HG03097 (cell line): ENCODE results near the gene INHBA.

Source experiments
- ATAC-seq: cut with Tn5 transposase; IDR thresholded peaks from one replicate; pipeline ENCODE4 v1.9.1; 2021; ENCODE audit not compliant: unreplicated experiment, low FRiP score

Gene INHBA

DNA sequence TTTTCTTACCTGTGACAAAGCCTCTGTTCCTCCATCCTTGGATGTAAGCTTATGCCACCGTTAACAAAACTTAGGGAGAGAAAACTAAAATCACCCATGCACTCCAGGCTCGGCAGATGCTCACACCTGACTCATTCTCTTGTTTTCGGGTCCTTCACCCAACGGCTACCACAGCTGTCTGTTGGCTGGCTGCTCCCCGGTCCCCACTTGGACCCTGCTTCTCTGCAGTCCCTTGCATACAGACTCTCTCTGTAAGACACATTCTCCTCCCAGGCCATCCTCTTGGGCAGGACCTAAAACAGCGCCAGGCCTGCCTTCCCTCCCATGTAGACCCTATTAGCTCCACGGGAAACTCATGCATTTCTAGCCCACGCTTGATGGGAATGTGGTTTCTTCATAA, 12.1 kb upstream of the INHBA start:
- no peak for ATAC-seq

DNA sequence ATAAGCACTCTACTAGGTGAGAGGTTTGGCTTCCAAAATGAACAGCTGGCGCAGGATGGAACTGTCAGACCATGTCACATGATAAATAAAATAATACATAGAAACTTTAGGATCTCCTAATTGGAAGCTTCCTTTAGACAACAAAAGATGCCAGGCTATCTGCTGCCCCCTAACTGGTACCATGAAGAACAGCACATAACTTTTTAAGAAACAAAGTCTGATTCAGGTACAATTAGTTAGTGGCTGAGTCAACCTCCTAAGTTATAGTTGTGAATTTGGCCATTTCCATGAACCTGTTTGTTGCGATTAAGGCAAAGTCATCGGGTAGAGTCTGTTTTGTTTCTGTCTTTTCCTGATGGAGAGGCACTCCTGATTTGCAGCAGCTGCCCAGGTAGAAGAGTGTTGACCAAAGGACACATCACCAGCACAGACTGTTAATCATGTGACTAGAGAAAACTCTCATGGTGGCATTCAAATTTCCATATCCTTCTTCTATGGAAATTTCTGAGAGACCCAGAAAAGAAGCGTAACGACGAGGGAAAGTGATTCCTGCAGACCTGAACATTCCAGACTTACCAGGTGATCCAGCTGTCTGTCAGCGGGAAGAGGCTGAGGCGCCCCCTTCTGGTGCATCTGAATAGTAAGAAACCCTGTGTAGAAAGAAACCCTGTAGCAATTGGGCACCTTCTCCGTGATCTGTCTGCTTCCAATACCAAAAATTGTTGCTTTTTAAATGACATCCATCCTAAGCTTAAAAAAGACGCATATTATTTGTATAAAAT, 8.6 kb upstream of the INHBA start:
- no peak for ATAC-seq

DNA sequence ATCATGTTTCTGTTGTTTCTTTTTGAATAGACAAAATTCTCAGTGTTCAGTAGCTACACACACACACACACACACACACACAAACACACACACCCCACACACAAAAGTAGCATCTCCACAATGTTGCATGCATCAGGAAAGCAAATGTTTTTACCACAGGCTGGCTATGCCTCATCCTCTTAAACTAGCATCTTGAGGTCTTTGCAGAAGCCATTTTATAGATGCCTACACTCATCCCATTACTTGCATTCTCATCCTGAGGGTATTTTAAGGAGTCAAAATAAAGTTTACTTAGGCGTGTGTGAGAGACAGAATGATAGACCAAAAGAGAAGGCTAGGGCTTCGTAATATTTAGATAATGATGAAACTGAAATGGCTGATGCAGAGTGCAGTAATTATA, 7.9 kb upstream of the INHBA start:
- ATAC-seq = no peak

DNA sequence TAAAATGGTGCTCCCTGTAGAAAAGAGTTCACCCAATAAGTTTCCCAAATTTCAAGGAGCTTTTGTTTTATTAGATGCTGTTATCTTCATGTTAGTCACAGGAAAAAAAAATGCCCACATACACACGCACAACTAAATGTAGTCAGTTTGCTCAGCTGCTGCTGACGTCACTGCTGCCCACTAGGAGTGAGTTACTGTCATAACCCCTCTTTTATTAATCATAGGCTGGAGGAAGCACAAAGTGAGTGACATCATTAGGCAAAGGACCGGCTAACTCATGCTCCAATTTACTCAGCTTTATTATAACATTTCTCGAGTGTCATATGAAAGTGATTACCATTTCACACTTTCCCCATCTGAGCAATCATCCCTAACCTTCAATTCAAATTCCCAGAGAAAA, 6.7 kb upstream of the INHBA start:
- ATAC-seq = no peak

DNA sequence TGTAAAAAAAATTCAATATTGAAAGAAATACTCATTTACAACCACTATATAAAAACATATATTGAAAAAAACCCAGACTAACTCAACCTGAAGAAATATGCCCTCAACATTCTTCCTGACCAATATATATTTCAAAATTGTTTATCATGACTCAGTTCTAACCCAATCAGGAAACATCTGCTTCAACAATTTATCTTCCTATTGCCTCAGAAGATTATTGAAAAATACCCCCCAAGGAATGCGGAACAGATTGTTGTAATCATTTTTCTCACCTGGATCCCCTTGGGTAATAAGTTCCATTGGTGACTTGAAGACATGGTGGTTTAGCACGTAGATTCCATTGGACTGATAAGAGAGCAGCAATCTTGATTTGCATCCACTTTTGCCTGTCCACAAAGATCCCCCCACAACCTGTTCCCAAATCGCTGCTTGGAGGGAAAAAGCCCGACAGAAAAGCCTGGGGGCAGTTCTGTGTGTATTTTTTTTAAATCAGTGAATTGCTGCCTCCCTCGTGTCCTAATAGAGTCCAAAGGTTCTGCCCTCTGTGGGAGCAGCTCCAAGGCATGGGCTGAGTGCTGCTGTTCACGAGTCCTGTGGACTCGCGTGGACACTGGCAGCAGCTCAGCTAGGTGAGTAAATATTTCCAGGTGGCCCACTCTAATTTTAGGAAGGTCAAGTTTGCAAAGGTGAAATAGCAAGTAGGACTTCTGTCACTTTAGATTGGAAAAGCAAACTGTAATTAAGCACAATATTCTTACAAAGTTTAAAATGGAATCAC, 5.9 kb upstream of the INHBA start:
- no peak for ATAC-seq

- no peak for ATAC-seq
Observed at GRCh38 chr7:41706228-41706930, 3.5 kb upstream of the INHBA start.

DNA sequence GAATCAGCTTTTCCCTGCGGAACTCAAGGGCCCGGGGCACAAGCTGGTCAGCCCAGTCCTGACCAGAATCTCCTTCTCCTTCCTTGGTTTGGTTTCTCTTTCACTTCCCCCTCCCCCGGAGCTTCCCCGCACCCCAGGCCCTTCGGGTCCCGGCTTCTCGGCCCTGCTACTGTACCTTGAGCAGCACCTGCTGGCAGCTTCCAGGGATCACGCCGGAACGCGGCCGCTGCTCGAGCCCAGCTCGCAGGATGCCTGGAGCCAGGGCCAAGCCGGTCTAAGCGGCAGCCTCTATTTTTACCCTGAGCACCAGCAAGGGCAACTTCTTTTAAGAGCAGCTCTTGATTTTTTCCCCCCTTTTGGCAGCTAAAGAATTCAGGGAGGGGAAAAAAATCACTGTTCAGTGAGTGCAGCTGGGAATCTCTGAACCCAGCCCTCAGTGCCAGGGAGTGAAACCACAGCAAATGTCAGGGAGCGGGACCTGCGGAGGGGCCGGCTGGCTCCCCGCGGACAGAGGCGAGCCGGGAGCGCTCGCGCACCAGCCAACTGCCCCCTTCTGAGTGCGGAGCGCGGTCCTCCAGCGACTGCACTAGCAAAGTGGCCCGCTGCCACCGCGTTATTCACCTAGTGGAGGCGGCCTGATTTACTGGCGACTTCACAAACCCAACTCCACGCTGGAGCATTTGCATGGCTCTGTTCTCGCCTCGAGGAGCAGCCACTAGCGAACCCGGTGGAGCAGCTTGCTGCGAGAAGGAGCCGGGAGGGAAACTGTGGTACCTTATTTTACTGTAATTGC, 2.4 kb upstream of the INHBA start:
- ATAC-seq = peak; percentile 99

DNA sequence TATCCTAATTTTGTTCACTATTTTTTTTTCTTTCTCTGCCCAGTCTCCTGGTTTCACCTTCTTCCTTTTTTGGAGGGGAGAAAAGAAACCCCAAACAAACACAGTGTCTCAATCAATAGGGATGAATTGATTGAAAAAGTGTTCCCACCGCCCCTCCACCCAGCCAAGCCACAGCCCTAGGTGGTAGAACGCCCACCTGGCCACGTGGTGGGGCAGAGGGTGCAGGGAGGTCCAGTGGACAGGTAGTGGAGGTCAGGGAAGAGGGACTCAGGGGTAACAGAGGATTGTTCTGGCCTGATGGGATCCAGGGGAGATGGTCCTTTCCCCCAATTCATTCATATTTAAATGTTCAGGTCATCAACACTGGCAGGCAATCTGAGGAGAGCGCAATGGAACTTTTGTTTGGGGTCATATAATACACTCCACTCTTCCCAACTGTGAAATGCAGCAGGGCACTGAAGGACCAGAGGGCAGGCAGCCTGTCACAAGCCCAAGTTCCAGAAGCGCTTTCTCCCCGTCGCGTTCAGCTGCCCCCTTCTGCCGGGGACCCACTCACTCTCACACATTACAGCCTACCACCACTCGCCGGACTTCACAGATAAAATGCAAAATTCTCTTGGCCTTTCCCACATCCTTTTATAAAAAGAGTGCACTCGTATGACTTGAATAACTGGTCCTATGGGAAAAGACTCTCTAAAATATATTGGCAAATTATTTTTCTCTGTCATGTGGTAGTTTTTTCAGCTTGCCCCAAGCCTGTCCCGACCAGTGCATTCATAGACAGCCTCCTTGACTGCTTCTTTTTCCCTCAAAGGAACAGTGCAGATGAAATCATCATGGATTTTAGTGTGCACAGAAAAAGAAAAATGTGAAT, 1.6 kb downstream of the INHBA start:
- no peak for ATAC-seq

- no peak for ATAC-seq
Observed at GRCh38 chr7:41700044-41700471, 2.8 kb downstream of the INHBA start.

DNA sequence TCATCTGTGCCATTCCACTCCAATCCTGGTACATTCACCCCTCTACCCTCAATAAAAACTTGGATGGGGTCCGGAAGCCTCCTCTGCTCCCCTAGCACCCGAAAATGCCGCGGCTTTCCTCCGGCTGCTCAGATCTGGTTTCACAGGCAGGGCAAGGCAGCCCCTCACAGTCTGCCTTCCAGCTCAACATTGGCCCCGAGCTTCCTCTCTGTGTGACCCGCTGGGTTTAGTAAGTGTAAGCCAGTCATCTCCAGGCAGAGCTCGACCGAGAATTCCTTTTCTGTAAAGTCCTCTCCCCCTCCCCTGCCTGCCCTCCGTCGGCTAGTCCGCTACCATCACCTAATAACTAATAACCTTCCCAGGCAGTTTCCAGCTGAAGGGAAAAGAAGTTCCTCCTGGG, 3.4 kb downstream of the INHBA start:
- ATAC-seq = no peak

DNA sequence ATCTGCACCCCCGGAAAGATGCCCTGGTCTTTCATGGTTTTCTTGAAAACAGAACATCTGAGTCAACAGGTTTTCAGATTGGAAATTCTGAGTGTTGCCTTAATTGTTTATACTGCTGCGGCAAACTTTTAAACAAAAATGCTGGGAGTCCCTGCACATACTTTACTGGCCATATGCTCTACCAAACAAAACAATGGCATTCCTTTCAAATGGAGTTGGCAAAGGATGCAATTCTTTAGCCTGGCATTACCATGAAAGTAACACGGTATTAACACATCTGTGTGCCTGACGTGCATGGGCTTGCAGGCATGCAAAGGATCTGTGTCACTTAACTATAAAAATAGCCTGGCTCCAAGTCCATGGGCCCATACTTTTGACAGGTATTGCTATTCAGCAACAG, 4.2 kb downstream of the INHBA start:
- no peak for ATAC-seq

DNA sequence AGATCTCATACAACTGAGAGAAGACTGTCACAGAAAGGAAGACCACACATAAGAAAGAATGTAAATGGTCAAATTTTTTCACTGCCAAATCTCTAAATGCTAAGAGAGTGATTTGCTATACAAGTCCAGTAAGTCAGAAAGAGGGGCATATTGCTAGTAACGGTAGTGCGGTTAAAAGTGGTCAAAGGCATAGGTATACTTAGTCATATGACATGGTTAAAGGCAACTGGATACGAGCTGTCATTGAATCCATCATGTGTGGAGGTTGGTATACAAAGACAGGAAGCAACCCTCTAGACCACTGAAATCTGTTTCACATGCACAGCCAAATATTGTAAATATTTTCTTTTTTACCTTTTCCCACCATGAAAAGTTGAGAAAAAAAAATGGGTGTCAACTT, 4.8 kb downstream of the INHBA start:
- ATAC-seq = no peak

DNA sequence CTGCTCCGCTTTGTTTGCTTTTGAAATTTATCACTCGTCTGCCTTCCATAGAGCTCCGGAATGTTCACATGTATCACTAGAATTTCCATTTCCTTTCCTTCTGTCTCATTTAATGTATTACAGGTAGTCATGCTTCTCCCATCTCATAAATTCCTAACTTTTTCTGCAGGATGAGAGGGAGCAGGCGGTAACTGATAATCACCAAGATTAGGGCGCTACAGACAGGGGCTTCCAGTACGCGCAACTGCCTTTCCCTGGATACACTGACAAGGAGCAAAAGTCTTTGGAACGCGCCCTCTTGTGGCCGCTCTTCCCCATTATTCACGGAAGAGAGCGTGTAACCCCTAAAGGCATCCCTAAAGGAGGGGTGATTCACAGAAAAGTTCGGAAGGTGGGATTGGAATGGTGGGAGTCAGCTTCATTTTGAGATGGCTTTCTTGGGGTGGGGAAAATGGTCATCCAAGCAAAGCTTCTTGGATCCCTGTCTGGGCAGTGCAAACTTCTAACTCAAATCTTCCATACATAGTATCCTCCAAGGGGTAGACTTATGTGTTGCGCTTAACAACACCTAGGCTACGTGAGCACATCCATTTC, 6.5 kb downstream of the INHBA start:
- no peak for ATAC-seq

- no peak for ATAC-seq
Observed at GRCh38 chr7:41695661-41696322, 7.1 kb downstream of the INHBA start.

DNA sequence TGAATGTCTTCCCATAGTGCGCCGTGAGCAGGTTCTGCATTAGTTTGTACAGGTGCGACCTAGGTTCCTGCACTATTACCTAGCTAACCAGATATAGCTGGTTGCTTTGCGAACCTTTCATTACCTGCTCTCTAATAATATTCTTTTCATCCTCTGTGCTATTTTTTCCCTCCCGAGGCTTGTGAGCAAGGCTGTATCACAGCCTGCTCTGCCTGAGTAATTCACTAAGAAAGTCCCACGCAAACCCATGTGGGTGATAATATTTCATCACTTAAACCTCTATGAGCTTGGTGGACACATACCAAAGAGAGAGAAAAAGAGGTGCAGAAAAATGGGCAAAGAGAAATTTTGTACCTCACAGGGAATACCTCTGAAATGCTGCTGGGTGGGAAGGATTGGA, 8.4 kb downstream of the INHBA start:
- ATAC-seq = no peak

GRCh38 chr7:41693150-41693997, 9.5 kb downstream of the INHBA start:
- ATAC-seq = no peak

GRCh38 chr7:41692251-41692650, 10.6 kb downstream of the INHBA start:
- ATAC-seq = no peak
